ENCODE data around the gene NCOA1. TPM values are rescaled to one million over a fixed set of nuclear protein-coding genes. Genes with fewer than 3 reads are reported as not detected.

NCOA1 gene
- total RNA-seq, 4 donors from 2014 or later = 42.3 to 66.9 (median 47.4) TPM

DNA sequence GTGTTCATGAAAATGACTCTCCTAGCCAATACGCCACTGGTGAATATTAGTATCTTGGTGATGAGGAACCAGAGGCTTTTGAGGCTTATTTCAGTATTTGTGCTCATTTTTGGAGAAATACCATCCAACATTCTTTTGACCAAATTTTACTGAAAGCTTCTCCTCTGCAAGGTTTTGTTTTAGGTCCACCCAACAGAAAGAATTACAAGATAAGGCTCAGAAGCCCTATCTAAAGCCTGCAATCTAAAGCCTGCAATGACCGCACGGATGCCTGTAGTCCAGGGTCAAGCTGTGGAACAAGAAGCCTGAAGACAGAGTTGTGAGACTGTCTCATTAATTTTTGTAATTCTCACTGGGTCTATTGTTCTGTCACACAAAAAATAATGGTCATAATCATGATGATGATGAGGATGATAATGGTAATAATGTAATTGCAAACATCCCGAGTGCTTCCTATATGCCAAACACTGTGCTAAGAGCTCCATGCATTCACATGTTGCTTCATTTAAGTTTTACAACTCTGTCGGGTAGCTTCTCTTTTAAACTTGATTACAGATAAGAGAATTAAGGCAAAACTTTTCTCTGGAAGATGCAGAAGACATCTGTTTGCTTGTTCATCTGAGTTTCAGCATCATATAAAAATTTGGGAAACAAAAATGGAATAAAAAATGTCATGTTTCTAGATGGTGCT is 33.2 kb upstream of the NCOA1 start:
- H3K36me3 ChIP-seq = no peaks in the 10 kb centered on the region
- H3K27me3 ChIP-seq = no peaks in the 10 kb centered on the region
- no peak for TF ChIP-seq POLR2AphosphoS5 (IDR thresholded peaks at IDR 0.05)
- TF ChIP-seq, protein P1, sequence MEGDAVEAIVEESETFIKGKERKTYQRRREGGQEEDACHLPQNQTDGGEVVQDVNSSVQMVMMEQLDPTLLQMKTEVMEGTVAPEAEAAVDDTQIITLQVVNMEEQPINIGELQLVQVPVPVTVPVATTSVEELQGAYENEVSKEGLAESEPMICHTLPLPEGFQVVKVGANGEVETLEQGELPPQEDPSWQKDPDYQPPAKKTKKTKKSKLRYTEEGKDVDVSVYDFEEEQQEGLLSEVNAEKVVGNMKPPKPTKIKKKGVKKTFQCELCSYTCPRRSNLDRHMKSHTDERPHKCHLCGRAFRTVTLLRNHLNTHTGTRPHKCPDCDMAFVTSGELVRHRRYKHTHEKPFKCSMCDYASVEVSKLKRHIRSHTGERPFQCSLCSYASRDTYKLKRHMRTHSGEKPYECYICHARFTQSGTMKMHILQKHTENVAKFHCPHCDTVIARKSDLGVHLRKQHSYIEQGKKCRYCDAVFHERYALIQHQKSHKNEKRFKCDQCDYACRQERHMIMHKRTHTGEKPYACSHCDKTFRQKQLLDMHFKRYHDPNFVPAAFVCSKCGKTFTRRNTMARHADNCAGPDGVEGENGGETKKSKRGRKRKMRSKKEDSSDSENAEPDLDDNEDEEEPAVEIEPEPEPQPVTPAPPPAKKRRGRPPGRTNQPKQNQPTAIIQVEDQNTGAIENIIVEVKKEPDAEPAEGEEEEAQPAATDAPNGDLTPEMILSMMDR (IDR thresholded peaks at IDR 0.05) = no peak
- no peak for TF ChIP-seq POLR2A (IDR thresholded peaks at IDR 0.05)
- no peak for TF ChIP-seq EP300 (IDR thresholded peaks at IDR 0.05)
- ATAC-seq = no peak
- no peak overlapping the region for H3K27ac ChIP-seq
- no peaks in the 10 kb centered on the region for H3K9me3 ChIP-seq
- H3K4me1 ChIP-seq = peaks cover 6 to 36% (median 12%) of the 10 kb centered on the region in 3 donors
- 85 to 98% methylated on average over 5 of the region's 5 CpGs for WGBS, 2 donors (ENCODE audit: low coverage in 1 of 2)
- H3K4me3 ChIP-seq = no peak overlapping the region

DNA sequence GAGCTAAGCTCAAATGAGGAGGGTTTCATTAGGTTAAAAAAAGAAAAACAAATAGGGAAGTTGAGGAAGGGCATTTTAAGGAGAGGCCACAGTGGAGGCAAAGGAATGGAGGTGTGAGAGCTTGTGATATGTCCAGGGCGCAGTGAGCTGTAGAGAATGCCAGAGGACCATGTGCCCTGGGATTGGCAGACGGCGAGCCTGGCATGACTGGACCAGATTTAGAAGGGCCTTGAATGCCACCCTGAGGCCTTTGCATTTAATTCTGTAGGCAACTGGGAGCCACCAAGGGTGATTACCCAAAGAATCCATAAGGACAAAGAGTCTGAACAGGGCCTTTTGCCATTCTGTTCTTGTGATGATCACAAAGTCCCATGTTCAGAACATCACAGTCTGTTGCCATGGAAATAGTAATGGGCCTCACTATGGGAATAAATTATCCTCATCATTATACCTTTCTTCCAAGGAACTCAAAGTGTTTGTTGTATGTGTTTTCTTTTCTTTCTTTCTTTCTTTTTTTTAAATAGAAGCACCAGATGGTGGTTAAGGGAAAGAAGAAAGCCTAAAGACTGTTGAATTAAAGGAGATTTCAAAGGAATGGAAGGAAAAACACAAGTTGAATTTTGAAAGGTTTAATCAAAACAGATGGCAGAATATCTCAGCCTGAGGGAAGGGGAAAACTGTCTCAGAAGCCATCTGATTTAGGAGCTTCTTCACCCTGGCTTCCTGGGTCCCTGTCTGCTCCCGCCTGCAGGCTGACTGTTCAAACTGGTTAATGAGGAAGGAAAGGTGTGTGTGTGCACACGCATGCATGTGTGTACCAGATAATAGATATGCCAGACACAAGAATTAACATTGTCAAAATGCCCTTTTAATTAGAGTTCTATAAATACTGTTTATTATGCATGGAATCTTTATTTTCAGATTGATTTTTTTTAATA is 31.6 kb upstream of the NCOA1 start:
- Histone ChIP-seq H3K27me3 (no peaks in the 10 kb centered on the region), H3K9me3 (no peaks in the 10 kb centered on the region), H3K36me3 (no peaks in the 10 kb centered on the region), H3K27ac (no peak overlapping the region), H3K4me3 (no peak overlapping the region), H3K4me1 (peaks cover 0 to 20% (median 3%) of the 10 kb centered on the region in 3 donors)
- TF ChIP-seq POLR2A (IDR thresholded peaks at IDR 0.05) = no peak
- TF ChIP-seq, protein P1 (IDR thresholded peaks at IDR 0.05) = no peak
- TF ChIP-seq EP300 (IDR thresholded peaks at IDR 0.05) = no peak
- TF ChIP-seq POLR2AphosphoS5 (IDR thresholded peaks at IDR 0.05) = no peak
- no peak for ATAC-seq
- WGBS, 2 donors (ENCODE audit: low coverage in 1 of 2) = 80 to 88% methylated on average over 1 to 5 of the region's 5 CpGs

DNA sequence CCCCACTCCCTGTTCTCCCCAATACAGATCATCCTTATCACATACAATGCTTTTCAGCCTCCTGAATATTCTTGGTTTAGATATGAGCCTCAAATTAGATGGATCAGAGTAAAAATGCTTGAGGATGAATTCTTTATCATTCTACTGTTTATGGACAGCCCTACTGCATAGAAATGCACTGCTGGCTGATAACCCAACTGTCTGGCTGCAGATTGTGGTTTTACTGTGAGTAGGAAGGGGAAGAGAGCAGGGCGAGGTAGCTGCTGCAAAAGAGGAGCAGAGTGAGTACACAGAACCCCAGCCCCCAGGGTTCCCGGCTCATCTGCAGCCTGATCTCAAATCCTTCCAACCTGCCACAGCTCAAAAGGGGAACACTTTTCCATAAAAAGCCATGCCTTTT is 29.4 kb upstream of the NCOA1 start:
- no peak for ATAC-seq
- Histone ChIP-seq H3K27ac (no peak overlapping the region), H3K4me3 (no peak overlapping the region), H3K36me3 (no peaks in the 10 kb centered on the region), H3K27me3 (no peaks in the 10 kb centered on the region), H3K4me1 (peaks cover 0 to 5% (median 0%) of the 10 kb centered on the region in 3 donors), H3K9me3 (no peaks in the 10 kb centered on the region)
- TF ChIP-seq POLR2AphosphoS5 (IDR thresholded peaks at IDR 0.05) (no peak), POLR2A (IDR thresholded peaks at IDR 0.05) (no peak), EP300 (IDR thresholded peaks at IDR 0.05) (no peak)
- TF ChIP-seq, protein P1 (IDR thresholded peaks at IDR 0.05) = no peak
- WGBS, 2 donors (ENCODE audit: low coverage in 1 of 2) = 56% methylated on average over 2 of the region's 2 CpGs; no CpG with 5 or more reads in 1 of the 2 donors

DNA sequence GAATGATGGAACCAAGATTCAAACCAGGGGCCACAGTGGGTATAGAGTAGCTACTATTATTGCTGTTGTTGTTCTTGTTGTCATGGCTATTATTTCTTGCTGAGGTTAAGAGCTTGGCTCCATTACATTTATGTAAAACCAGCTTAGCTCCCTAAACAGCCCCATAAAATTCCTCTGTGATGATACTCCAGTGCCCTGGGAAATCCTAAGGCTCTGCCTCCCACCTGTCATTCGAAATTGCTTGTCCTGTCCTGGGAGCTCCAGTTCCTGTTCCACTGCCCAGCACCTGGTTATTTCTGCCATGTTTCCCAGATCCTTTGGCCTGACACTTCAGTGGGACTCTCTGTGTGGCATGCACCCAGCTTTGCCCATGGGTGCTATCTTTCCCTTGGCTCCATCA is 27.8 kb upstream of the NCOA1 start:
- no peaks in the 10 kb centered on the region for H3K4me1 ChIP-seq
- no peaks in the 10 kb centered on the region for H3K9me3 ChIP-seq
- no peaks in the 10 kb centered on the region for H3K27me3 ChIP-seq
- no peaks in the 10 kb centered on the region for H3K36me3 ChIP-seq
- ATAC-seq = no peak
- TF ChIP-seq, protein P1 (IDR thresholded peaks at IDR 0.05) = no peak
- no peak for TF ChIP-seq POLR2AphosphoS5 (IDR thresholded peaks at IDR 0.05)
- no peak overlapping the region for H3K4me3 ChIP-seq
- no peak overlapping the region for H3K27ac ChIP-seq
- WGBS, 2 donors (ENCODE audit: low coverage in 1 of 2) = 90 to 100% methylated on average over 1 of the region's 1 CpG

All from gastroesophageal sphincter (tissue), 4 donors.